Body of pancreas (tissue), 4 donors: Measurements from ENCODE around the gene TATDN2.

Source experiments
- POLR2A ChIP-seq, 3 donors: fragments of 450-650 bp; IDR thresholded peaks; one replicate each; pipeline ENCODE4 v1.6.1; 2016; ENCODE audit warnings: antibody characterized with exemption in 3 of 3, mild to moderate bottlenecking in 2 of 3
- TF ChIP-seq, protein P1 (sequence below), 7 experiments: fragments of 450-650 bp in 4 of 7; fragments of 200-600 bp in 3 of 7; sonication (generic) in 3 of 7; IDR thresholded peaks; one replicate each; pipeline ENCODE4 v1.5.1; 2016 to 2019; ENCODE audit warnings: antibody characterized with exemption in 7 of 7

DNA sequence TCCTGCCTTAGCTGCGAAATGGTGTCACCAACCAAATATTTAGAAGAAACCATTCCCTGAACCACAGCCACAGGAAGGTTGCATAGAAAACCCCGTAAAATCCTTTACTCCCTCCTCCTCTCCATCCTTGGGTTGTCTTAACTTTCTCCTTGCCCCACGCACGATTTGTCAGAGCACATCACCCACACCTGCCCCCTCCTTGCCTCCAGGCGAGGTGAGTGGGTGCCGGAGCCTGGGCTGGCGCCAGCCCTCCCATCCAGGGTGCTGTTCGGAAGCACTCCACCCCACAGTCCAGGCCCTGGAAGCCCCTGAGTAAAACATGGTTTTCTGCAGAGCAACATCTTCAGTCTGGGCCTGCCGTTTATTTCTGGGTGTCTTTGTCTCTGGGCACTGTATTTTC lies 40.8 kb downstream of the TATDN2 start:
- TF ChIP-seq, protein P1, sequence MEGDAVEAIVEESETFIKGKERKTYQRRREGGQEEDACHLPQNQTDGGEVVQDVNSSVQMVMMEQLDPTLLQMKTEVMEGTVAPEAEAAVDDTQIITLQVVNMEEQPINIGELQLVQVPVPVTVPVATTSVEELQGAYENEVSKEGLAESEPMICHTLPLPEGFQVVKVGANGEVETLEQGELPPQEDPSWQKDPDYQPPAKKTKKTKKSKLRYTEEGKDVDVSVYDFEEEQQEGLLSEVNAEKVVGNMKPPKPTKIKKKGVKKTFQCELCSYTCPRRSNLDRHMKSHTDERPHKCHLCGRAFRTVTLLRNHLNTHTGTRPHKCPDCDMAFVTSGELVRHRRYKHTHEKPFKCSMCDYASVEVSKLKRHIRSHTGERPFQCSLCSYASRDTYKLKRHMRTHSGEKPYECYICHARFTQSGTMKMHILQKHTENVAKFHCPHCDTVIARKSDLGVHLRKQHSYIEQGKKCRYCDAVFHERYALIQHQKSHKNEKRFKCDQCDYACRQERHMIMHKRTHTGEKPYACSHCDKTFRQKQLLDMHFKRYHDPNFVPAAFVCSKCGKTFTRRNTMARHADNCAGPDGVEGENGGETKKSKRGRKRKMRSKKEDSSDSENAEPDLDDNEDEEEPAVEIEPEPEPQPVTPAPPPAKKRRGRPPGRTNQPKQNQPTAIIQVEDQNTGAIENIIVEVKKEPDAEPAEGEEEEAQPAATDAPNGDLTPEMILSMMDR (IDR thresholded peaks at IDR 0.05) = no peak
- TF ChIP-seq POLR2A (IDR thresholded peaks at IDR 0.05) = no peak
